ENCODE data around the gene PCBD1. TPM values are rescaled to one million over a fixed set of nuclear protein-coding genes. Genes with fewer than 3 reads are reported as not detected.

Gene PCBD1
- polyA plus RNA-seq, 1 experiment, result 63.7 TPM

DNA sequence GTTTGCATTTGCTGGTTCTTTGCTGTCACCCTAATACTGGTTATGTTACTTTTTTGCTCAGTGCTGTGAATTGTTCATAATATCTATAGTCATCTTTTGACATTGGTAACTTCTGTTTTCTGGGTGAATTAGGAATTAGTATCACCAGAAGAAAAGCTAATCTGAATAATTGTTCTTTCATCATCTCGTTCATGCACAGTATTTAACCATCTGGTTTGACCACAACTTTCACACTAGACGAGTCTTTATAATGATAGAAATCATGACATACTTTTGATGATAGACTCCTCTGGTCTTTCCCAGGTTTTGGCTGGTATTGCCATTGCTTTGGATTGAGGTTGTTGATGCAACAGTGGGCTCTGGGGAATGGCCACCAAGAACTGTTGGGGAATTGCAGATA, 47.5 kb downstream of the PCBD1 start:
- ChIA-PET POLR2A (no interaction called here), CTCF (interaction anchor here (0.6 kb wide), 1 partner anchor 137 kb away, joined by 3 read pairs; no protein-coding TSS in a partner anchor)
- DNase-seq (ENCODE audit: low read depth), result no peak
- no peaks in the 10 kb centered on the region for H3K27me3 ChIP-seq (ENCODE audit: control insufficient read depth, insufficient read depth, low read length)
- TF ChIP-seq, protein P1, sequence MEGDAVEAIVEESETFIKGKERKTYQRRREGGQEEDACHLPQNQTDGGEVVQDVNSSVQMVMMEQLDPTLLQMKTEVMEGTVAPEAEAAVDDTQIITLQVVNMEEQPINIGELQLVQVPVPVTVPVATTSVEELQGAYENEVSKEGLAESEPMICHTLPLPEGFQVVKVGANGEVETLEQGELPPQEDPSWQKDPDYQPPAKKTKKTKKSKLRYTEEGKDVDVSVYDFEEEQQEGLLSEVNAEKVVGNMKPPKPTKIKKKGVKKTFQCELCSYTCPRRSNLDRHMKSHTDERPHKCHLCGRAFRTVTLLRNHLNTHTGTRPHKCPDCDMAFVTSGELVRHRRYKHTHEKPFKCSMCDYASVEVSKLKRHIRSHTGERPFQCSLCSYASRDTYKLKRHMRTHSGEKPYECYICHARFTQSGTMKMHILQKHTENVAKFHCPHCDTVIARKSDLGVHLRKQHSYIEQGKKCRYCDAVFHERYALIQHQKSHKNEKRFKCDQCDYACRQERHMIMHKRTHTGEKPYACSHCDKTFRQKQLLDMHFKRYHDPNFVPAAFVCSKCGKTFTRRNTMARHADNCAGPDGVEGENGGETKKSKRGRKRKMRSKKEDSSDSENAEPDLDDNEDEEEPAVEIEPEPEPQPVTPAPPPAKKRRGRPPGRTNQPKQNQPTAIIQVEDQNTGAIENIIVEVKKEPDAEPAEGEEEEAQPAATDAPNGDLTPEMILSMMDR (IDR thresholded peaks at IDR 0.05; ENCODE audit: insufficient read depth, low read depth, low read length), result no peak
- H3K36me3 ChIP-seq (ENCODE audit: control insufficient read depth, insufficient read depth, low read length), result no peaks in the 10 kb centered on the region; the same call in 1 of the 2 replicates
- no peak overlapping the region for H3K4me3 ChIP-seq (ENCODE audit: low read depth, low read length)

DNA sequence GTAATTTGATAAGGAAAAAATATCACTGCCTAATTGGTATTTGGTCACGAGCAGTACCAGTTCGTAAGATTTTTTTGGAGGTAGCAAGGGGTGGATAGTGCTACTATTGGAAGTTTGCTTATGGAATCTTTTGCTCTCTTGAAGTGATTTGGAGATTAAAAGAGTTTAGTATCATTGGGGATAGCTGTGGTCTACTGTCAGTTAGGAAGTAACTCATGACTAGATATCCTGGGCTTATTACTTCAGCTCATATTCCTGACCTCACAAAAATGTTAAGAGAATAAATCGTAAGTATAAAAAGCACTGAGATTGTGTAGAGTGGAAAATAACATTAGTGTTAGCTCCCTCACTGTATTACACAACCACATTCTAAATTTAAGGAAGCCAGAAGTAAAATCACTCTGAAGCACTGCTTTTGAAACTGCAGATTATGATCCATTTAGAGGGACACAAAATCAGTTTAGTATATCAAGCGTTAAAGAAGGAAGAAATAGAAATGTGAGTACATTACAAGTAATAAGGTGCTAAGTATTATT, 50.0 kb downstream of the PCBD1 start:
- DNase-seq (ENCODE audit: low read depth), result no peak
- CTCF ChIA-PET, result no interaction called here
- TF ChIP-seq, protein P1 (IDR thresholded peaks at IDR 0.05; ENCODE audit: insufficient read depth, low read depth, low read length), result no peak
- H3K36me3 ChIP-seq (ENCODE audit: control insufficient read depth, insufficient read depth, low read length), result no peaks in the 10 kb centered on the region
- no peaks in the 10 kb centered on the region for H3K27me3 ChIP-seq (ENCODE audit: control insufficient read depth, insufficient read depth, low read length)
- H3K4me3 ChIP-seq (ENCODE audit: low read depth, low read length), result no peak overlapping the region
- POLR2A ChIA-PET, result interaction anchor here (0.5 kb wide), 1 partner anchor 29 kb away, joined by 10 read pairs; no protein-coding TSS in a partner anchor

DNA sequence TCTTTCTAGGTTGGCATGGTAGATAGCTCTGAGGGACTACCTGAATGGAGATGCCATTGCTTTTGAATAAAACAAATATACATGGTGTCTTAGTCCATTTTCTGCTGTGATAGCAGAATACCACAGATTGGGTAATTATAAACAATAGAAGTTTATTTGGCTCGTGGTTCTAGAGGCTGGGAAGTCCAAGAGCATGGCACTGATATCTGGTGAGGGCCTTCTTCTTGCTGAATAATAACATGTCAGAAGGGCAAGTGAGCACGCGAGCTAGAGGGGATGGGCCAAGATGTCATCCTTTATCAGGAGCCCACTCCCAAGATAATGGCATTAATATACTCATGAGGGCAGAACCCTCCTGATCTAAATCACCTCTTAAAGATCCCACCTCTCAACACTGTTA, 50.7 kb downstream of the PCBD1 start:
- TF ChIP-seq, protein P1 (IDR thresholded peaks at IDR 0.05; ENCODE audit: insufficient read depth, low read depth, low read length), result no peak
- POLR2A ChIA-PET, result no interaction called here

DNA sequence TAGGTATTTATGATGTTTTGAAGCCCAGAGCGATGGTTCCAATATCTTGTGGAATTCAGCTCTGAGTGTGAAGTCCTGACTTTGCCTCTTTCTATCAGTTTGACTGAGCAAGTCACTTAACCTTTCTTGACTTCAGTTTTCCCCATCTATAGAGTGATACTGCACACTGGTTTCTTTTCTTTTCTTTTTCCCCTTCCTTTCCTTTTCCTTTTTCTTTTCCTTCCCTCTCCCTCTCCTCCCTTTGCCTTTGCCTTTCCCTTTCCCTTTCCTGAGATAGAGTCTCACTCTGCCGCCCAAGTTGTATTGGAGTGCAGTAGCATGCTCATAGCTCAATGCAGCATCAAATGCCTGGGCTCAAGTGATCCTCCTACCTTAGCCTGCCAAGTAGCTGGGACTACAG, 52.0 kb downstream of the PCBD1 start:
- TF ChIP-seq, protein P1 (IDR thresholded peaks at IDR 0.05; ENCODE audit: insufficient read depth, low read depth, low read length), result no peak
- DNase-seq (ENCODE audit: low read depth), result no peak
- Histone ChIP-seq H3K36me3 (ENCODE audit: control insufficient read depth, insufficient read depth, low read length) (no peaks in the 10 kb centered on the region), H3K27me3 (ENCODE audit: control insufficient read depth, insufficient read depth, low read length) (no peaks in the 10 kb centered on the region), H3K4me3 (ENCODE audit: low read depth, low read length) (no peak overlapping the region)
- ChIA-PET CTCF (interaction anchor here (0.6 kb wide), 1 partner anchor 11 kb away, joined by 4 read pairs; no protein-coding TSS in a partner anchor), POLR2A (interaction anchor here (1.0 kb wide), 1 partner anchor 13 kb away, joined by 3 read pairs; no protein-coding TSS in a partner anchor)

More for the DNA sequence above, 50.7 kb downstream of the PCBD1 start:
- Histone ChIP-seq H3K4me3 (ENCODE audit: low read depth, low read length) (no peak overlapping the region), H3K27me3 (ENCODE audit: control insufficient read depth, insufficient read depth, low read length) (no peaks in the 10 kb centered on the region), H3K36me3 (ENCODE audit: control insufficient read depth, insufficient read depth, low read length) (no peaks in the 10 kb centered on the region)
- CTCF ChIA-PET, result no interaction called here
- DNase-seq (ENCODE audit: low read depth), result no peak

DNA sequence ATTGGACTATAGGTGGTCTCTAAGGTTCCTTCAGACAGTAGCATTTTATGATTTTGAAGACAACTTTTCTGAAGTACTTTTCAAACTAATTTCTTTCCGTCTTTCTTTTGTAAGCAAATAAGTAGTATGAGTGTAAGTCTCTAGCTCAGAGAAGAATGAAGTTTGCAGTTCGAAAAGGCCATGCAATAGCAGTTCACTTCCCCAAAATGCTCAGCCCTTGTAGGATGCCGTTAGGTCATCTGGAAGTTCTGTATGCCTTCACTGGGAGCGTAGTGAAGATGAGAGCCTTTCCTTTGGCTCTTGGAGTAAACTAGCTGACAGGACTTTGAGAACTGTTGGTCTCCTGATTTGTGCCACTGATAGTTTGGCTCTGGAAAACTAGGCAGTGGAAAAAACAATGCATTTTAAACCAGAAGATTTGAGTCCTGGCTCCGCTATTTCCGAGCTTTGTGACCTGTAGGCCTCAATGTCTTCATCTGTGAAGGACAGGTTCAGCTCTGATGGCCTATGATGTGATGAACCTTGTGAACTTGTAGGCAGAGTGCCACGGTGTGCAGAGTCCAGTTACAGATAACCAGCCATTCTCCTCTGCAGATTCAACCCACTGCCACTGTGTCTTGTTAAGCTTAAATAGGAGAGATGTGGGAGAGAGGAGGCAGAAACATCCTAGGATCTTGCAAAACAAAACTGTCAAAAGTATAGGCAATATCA, 53.8 kb downstream of the PCBD1 start:
- CTCF ChIA-PET, result interaction anchor here (1.3 to 2.9 kb wide), 2 partner anchors 18 to 44 kb away, joined by 3 to 9 read pairs; partner anchors contain the start of gene SGPL1
- TF ChIP-seq, protein P1 (IDR thresholded peaks at IDR 0.05; ENCODE audit: insufficient read depth, low read depth, low read length), result no peak
- Histone ChIP-seq H3K36me3 (ENCODE audit: control insufficient read depth, insufficient read depth, low read length) (no peaks in the 10 kb centered on the region; the same call in 1 of the 2 replicates), H3K4me3 (ENCODE audit: low read depth, low read length) (no peak overlapping the region), H3K27me3 (ENCODE audit: control insufficient read depth, insufficient read depth, low read length) (no peaks in the 10 kb centered on the region)
- no peak for DNase-seq (ENCODE audit: low read depth)
- POLR2A ChIA-PET, result no interaction called here

Data from BJ (cell line).